ENCODE measurements around the gene AREL1. TPM values are rescaled to one million over a fixed set of nuclear protein-coding genes. Genes with fewer than 3 reads are reported as not detected.

The AREL1 gene
- total RNA-seq, 1 experiment from 2014 or later: 45.9 TPM

DNA sequence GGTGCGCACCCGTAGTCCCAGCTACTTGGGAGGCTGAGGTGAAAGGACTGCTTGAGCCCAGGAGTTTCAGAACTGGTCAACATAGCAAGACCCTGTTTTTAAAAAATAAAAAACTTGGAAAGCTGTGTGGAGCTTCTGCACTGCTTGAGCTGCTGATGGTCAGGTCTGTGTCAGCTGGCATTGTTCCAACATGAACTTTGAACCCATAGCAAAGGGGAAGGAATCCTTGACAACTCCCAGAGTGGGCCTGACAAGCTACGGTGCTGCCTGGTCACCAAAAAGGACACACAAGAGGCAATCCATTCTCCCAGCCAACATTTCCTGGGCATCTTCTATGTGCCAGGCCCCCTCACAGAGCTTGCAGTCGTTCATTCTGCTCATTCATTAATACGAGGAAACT lies 84.5 kb downstream of the AREL1 start:
- ATAC-seq: no peak
- H3K4me1 ChIP-seq (ENCODE audit: control insufficient read depth in 1 of 2, insufficient read depth in 2 of 2, low read length in 2 of 2): no peaks in the 10 kb centered on the region; a peak in 1 of 4 replicates
- no peak for DNase-seq (ENCODE audit: low read depth, low spot score)
- no TSS peak for BruUV-seq (replicated peaks)
- no peaks in the 10 kb centered on the region for H4K20me1 ChIP-seq (ENCODE audit: insufficient read depth)
- ChIA-PET CTCF (no interaction called here), POLR2A (no interaction called here), RAD21 (ENCODE audit: low non-redundant PET in 1 of 2, low total read pairs in 2 of 2, uncharacterized antibody in 2 of 2, unreplicated experiment in 2 of 2) (no interaction called here)
- TF ChIP-seq, protein P1, sequence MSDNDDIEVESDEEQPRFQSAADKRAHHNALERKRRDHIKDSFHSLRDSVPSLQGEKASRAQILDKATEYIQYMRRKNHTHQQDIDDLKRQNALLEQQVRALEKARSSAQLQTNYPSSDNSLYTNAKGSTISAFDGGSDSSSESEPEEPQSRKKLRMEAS (IDR thresholded peaks at IDR 0.05): no peak
- TF ChIP-seq SIN3A (IDR thresholded peaks at IDR 0.05; ENCODE audit: low read depth) (no peak), SP1 (IDR thresholded peaks at IDR 0.05; ENCODE audit: low read depth) (no peak)
- H3K9ac ChIP-seq (ENCODE audit: low read length): no peak overlapping the region
- no peak overlapping the region for H3K4me3 ChIP-seq (replicated peaks in 1 of 2; ENCODE audit: low read depth in 1 of 2, low read length in 2 of 2)
- H3K27ac ChIP-seq (ENCODE audit: low read depth, low read length): no peak overlapping the region
- intact Hi-C loops (cut with micrococcal nuclease): no loop called here
- no peaks in the 10 kb centered on the region for H3K79me2 ChIP-seq (ENCODE audit: insufficient read depth, low read length)
- no peaks in the 10 kb centered on the region for H3K9me2 ChIP-seq (ENCODE audit: insufficient read depth)
- H2AFZ ChIP-seq (ENCODE audit: low read depth, low read length, poor library complexity, severe bottlenecking): no peak overlapping the region
- 0 out of 2 replicates have a peak, but pooled peaks cover 6% of the 10 kb centered on the region for H3K27me3 ChIP-seq (ENCODE audit: insufficient read depth, low read length)
- H3K4me2 ChIP-seq (ENCODE audit: low read length): no peak overlapping the region
- no peaks in the 10 kb centered on the region for H3K36me3 ChIP-seq (ENCODE audit: control insufficient read depth in 1 of 2, insufficient read depth in 2 of 2, low read length in 2 of 2)
- H3K9me3 ChIP-seq (ENCODE audit: control insufficient read depth in 1 of 2, insufficient read depth in 1 of 2, low read depth in 1 of 2, low read length in 2 of 2): no peaks in the 10 kb centered on the region

DNA sequence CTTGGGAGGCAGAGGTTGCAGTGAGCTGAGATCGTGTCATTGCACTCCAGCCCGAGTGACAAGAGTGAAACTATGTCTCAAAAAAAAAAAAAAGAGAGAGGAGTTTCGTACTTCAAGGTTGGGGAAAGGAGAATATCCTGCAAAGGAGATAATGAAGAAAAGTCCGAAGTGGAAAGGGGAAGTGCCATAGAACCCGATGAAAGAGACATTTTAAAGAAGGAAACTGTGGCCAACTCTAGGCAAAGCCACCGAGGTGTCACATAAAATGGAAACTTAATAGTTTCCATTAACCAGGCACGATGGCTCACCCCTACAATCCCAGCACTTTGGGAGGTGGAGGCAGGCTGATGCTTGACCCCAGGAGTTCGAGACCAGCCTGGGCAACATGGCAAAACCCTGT lies 85.8 kb downstream of the AREL1 start:
- ChIA-PET POLR2A (no interaction called here), CTCF (no interaction called here), RAD21 (ENCODE audit: low non-redundant PET in 1 of 2, low total read pairs in 2 of 2, uncharacterized antibody in 2 of 2, unreplicated experiment in 2 of 2) (no interaction called here)
- Histone ChIP-seq H3K36me3 (ENCODE audit: control insufficient read depth in 1 of 2, insufficient read depth in 2 of 2, low read length in 2 of 2) (no peaks in the 10 kb centered on the region), H3K9me3 (ENCODE audit: control insufficient read depth in 1 of 2, insufficient read depth in 1 of 2, low read depth in 1 of 2, low read length in 2 of 2) (no peaks in the 10 kb centered on the region), H3K27ac (ENCODE audit: low read depth, low read length) (no peak overlapping the region), H2AFZ (ENCODE audit: low read depth, low read length, poor library complexity, severe bottlenecking) (no peak overlapping the region), H3K4me3 (replicated peaks in 1 of 2; ENCODE audit: low read depth in 1 of 2, low read length in 2 of 2) (no peak overlapping the region), H3K4me1 (ENCODE audit: control insufficient read depth in 1 of 2, insufficient read depth in 2 of 2, low read length in 2 of 2) (peaks cover 0 to 6% of the 10 kb centered on the region in 2 experiments; a peak in 2 of 4 replicates), H3K27me3 (ENCODE audit: insufficient read depth, low read length) (0 out of 2 replicates have a peak, but pooled peaks cover 6% of the 10 kb centered on the region), H3K9ac (ENCODE audit: low read length) (no peak overlapping the region), H3K79me2 (ENCODE audit: insufficient read depth, low read length) (no peaks in the 10 kb centered on the region), H3K9me2 (ENCODE audit: insufficient read depth) (no peaks in the 10 kb centered on the region), H3K4me2 (ENCODE audit: low read length) (no peak overlapping the region), H4K20me1 (ENCODE audit: insufficient read depth) (no peaks in the 10 kb centered on the region)
- intact Hi-C loops (cut with micrococcal nuclease): no loop called here
- DNase-seq (ENCODE audit: low read depth, low spot score) (no peak), ATAC-seq (no peak)
- BruUV-seq (replicated peaks): no TSS peak
- no peak for TF ChIP-seq EZH2 (IDR thresholded peaks at IDR 0.05)
- no peak for TF ChIP-seq YY1 (IDR thresholded peaks at IDR 0.05; ENCODE audit: extremely low read depth, insufficient replicate concordance, low read depth, low read length)
- TF ChIP-seq POLR2AphosphoS5 (IDR thresholded peaks at IDR 0.05; ENCODE audit: low read depth, low read length): no peak
- TF ChIP-seq CBX3 (IDR thresholded peaks at IDR 0.05; ENCODE audit: low read depth): no peak
- no peak for TF ChIP-seq ZFX (IDR thresholded peaks at IDR 0.05)
- no peak for TF ChIP-seq ZBTB33 (IDR thresholded peaks at IDR 0.05; ENCODE audit: extremely low read depth, insufficient replicate concordance, low read length)
- no peak for TF ChIP-seq CTCF (IDR thresholded peaks at IDR 0.05 in 2 of 3, conservative IDR thresholded peaks at IDR 0.05 in 1 of 3; ENCODE audit: borderline replicate concordance in 1 of 3, insufficient read depth in 1 of 3, low read depth in 2 of 3, low read length in 2 of 3)
- no peak for TF ChIP-seq EZH2phosphoT487 (IDR thresholded peaks at IDR 0.05; ENCODE audit: borderline replicate concordance)
- TF ChIP-seq, protein P1 (IDR thresholded peaks at IDR 0.05): no peak
- TF ChIP-seq TCF7L2 (IDR thresholded peaks at IDR 0.05; ENCODE audit: borderline replicate concordance, extremely low read depth, insufficient read depth, insufficient read length): no peak
- TF ChIP-seq SP1 (IDR thresholded peaks at IDR 0.05; ENCODE audit: low read depth): no peak
- TF ChIP-seq FOSL1 (IDR thresholded peaks at IDR 0.05; ENCODE audit: low read depth): no peak
- no peak for TF ChIP-seq ZNF274 (IDR thresholded peaks at IDR 0.05; ENCODE audit: low read depth, low read length)
- TF ChIP-seq, protein P2, sequence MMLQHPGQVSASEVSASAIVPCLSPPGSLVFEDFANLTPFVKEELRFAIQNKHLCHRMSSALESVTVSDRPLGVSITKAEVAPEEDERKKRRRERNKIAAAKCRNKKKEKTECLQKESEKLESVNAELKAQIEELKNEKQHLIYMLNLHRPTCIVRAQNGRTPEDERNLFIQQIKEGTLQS (IDR thresholded peaks at IDR 0.05): no peak
- no peak for TF ChIP-seq SIN3A (IDR thresholded peaks at IDR 0.05; ENCODE audit: low read depth)
- TF ChIP-seq CEBPB (IDR thresholded peaks at IDR 0.05; ENCODE audit: low read depth): no peak
- TF ChIP-seq EGR1 (IDR thresholded peaks at IDR 0.05; ENCODE audit: low read depth): no peak
